ENCODE data around the gene KL.

Gene KL

GRCh38 chr13:33050161-33050560 is 33.9 kb downstream of the KL start:
- FAIRE-seq = no peak
- TF ChIP-seq PAX5 (IDR thresholded peaks at IDR 0.05; ENCODE audit: insufficient read depth, low read length, severe bottlenecking) (no peak), POLR2A (IDR thresholded peaks at IDR 0.05; ENCODE audit: low read depth, low read length) (no peak), TAF1 (IDR thresholded peaks at IDR 0.05; ENCODE audit: low read depth, low read length) (no peak), SPI1 (IDR thresholded peaks at IDR 0.05; ENCODE audit: low read depth, low read length) (no peak), POU2F2 (IDR thresholded peaks at IDR 0.05; ENCODE audit: low read depth, low read length) (no peak), POLR2AphosphoS5 (IDR thresholded peaks at IDR 0.05; ENCODE audit: low read depth, low read length) (no peak)
- no peak for DNase-seq (ENCODE audit: insufficient read length, low spot score)

GRCh38 chr13:33051632-33052031 is 35.4 kb downstream of the KL start:
- DNase-seq (ENCODE audit: insufficient read length, low spot score) = no peak
- FAIRE-seq = no peak
- TF ChIP-seq SPI1 (IDR thresholded peaks at IDR 0.05; ENCODE audit: low read depth, low read length) (no peak), TAF1 (IDR thresholded peaks at IDR 0.05; ENCODE audit: low read depth, low read length) (no peak)

- DNase-seq (ENCODE audit: insufficient read length, low spot score) (no peak), FAIRE-seq (no peak)
- TF ChIP-seq PAX5 (IDR thresholded peaks at IDR 0.05; ENCODE audit: insufficient read depth, low read length, severe bottlenecking) (no peak), POU2F2 (IDR thresholded peaks at IDR 0.05; ENCODE audit: low read depth, low read length) (no peak), POLR2AphosphoS5 (IDR thresholded peaks at IDR 0.05; ENCODE audit: low read depth, low read length) (no peak), POLR2A (IDR thresholded peaks at IDR 0.05; ENCODE audit: low read depth, low read length) (no peak), TAF1 (IDR thresholded peaks at IDR 0.05; ENCODE audit: low read depth, low read length) (no peak), SPI1 (IDR thresholded peaks at IDR 0.05; ENCODE audit: low read depth, low read length) (no peak)
Measured at GRCh38 chr13:33052506-33053280, 36.5 kb downstream of the KL start.

- TF ChIP-seq POLR2A (IDR thresholded peaks at IDR 0.05; ENCODE audit: low read depth, low read length) (no peak), POLR2AphosphoS5 (IDR thresholded peaks at IDR 0.05; ENCODE audit: low read depth, low read length) (no peak), TAF1 (IDR thresholded peaks at IDR 0.05; ENCODE audit: low read depth, low read length) (no peak), PAX5 (IDR thresholded peaks at IDR 0.05; ENCODE audit: insufficient read depth, low read length, severe bottlenecking) (no peak)
- DNase-seq (ENCODE audit: insufficient read length, low spot score) (no peak), FAIRE-seq (no peak)
Measured at GRCh38 chr13:33053397-33054066, 37.3 kb downstream of the KL start.

GRCh38 chr13:33057019-33057780 is 41.0 kb downstream of the KL start:
- no peak for TF ChIP-seq SPI1 (IDR thresholded peaks at IDR 0.05; ENCODE audit: low read depth, low read length)
- no peak for TF ChIP-seq TAF1 (IDR thresholded peaks at IDR 0.05; ENCODE audit: low read depth, low read length)
- TF ChIP-seq POU2F2 (IDR thresholded peaks at IDR 0.05; ENCODE audit: low read depth, low read length) = no peak
- no peak for TF ChIP-seq POLR2AphosphoS5 (IDR thresholded peaks at IDR 0.05; ENCODE audit: low read depth, low read length)
- no peak for TF ChIP-seq PAX5 (IDR thresholded peaks at IDR 0.05; ENCODE audit: insufficient read depth, low read length, severe bottlenecking)
- no peak for TF ChIP-seq POLR2A (IDR thresholded peaks at IDR 0.05; ENCODE audit: low read depth, low read length)
- FAIRE-seq (no peak), DNase-seq (ENCODE audit: insufficient read length, low spot score) (peak; percentile 26)

DNA sequence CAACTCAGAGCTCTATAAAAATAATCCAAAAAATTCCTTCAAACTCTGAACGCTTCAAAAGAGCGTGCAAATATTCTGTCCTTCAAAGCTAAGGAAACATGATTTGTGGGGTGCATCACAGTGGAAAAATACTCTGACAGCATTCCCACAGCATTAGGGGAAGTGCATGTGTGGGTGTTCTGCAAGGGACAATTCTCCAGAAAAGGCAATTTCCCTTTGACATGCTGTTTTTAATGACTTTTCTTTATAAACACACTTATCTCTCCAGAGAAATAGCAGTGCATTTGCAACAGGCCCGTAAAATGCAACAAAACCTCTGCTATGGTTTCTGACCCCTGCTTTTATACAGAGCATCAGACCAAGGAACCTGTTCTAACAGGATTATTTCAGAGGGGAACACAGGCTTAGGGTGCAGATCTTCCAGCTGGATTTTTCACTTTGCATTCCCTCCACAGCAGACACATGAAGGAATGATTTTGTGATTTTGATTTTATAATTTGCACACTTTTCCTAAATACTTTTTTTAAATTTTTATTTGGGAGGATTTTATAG is 42.6 kb downstream of the KL start:
- FAIRE-seq (no peak), DNase-seq (ENCODE audit: insufficient read length, low spot score) (no peak)
- TF ChIP-seq PAX5 (IDR thresholded peaks at IDR 0.05; ENCODE audit: insufficient read depth, low read length, severe bottlenecking) = no peak
- no peak for TF ChIP-seq POLR2A (IDR thresholded peaks at IDR 0.05; ENCODE audit: low read depth, low read length)
- TF ChIP-seq SPI1 (IDR thresholded peaks at IDR 0.05; ENCODE audit: low read depth, low read length) = no peak
- TF ChIP-seq POU2F2 (IDR thresholded peaks at IDR 0.05; ENCODE audit: low read depth, low read length) = no peak
- no peak for TF ChIP-seq POLR2AphosphoS5 (IDR thresholded peaks at IDR 0.05; ENCODE audit: low read depth, low read length)
- TF ChIP-seq TAF1 (IDR thresholded peaks at IDR 0.05; ENCODE audit: low read depth, low read length) = no peak

GRCh38 chr13:33060815-33061214 is 44.6 kb downstream of the KL start:
- DNase-seq (ENCODE audit: insufficient read length, low spot score) = no peak
- peak; percentile 50 for FAIRE-seq
- TF ChIP-seq POLR2AphosphoS5 (IDR thresholded peaks at IDR 0.05; ENCODE audit: low read depth, low read length) = no peak
- no peak for TF ChIP-seq POLR2A (IDR thresholded peaks at IDR 0.05; ENCODE audit: low read depth, low read length)
- TF ChIP-seq SPI1 (IDR thresholded peaks at IDR 0.05; ENCODE audit: low read depth, low read length) = no peak
- no peak for TF ChIP-seq PAX5 (IDR thresholded peaks at IDR 0.05; ENCODE audit: insufficient read depth, low read length, severe bottlenecking)
- TF ChIP-seq POU2F2 (IDR thresholded peaks at IDR 0.05; ENCODE audit: low read depth, low read length) = no peak
- no peak for TF ChIP-seq TAF1 (IDR thresholded peaks at IDR 0.05; ENCODE audit: low read depth, low read length)

DNA sequence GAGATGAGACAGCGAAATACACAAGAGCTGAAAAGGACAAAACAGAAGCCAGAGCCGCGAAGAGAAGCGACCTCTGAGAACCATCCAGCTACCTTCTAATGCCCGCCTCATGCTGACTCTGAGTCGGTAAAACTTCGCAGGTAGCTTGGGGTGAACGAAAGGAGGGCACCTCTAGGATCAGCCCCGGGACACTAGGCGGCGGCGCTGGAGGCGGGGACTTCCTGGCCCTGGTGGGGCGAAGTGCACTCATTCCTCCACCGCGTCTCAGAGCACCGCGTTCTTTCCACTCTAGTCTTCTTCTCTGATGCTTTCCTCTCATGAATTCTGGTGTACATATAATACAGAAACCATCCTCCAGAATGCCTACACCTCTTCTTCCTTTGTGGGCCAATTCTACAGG is 50.1 kb downstream of the KL start:
- no peak for DNase-seq (ENCODE audit: insufficient read length, low spot score)
- TF ChIP-seq POU2F2 (IDR thresholded peaks at IDR 0.05; ENCODE audit: low read depth, low read length) = no peak
- no peak for TF ChIP-seq SPI1 (IDR thresholded peaks at IDR 0.05; ENCODE audit: low read depth, low read length)
- no peak for TF ChIP-seq POLR2AphosphoS5 (IDR thresholded peaks at IDR 0.05; ENCODE audit: low read depth, low read length)
- TF ChIP-seq POLR2A (IDR thresholded peaks at IDR 0.05; ENCODE audit: low read depth, low read length) = no peak
- TF ChIP-seq TAF1 (IDR thresholded peaks at IDR 0.05; ENCODE audit: low read depth, low read length) = no peak
- no peak for FAIRE-seq

GRCh38 chr13:33069365-33069764 is 53.1 kb downstream of the KL start:
- peak; percentile 59 for FAIRE-seq
- TF ChIP-seq POLR2AphosphoS5 (IDR thresholded peaks at IDR 0.05; ENCODE audit: low read depth, low read length) (no peak), POU2F2 (IDR thresholded peaks at IDR 0.05; ENCODE audit: low read depth, low read length) (no peak), PAX5 (IDR thresholded peaks at IDR 0.05; ENCODE audit: insufficient read depth, low read length, severe bottlenecking) (no peak), SPI1 (IDR thresholded peaks at IDR 0.05; ENCODE audit: low read depth, low read length) (no peak), POLR2A (IDR thresholded peaks at IDR 0.05; ENCODE audit: low read depth, low read length) (no peak), TAF1 (IDR thresholded peaks at IDR 0.05; ENCODE audit: low read depth, low read length) (no peak)
- no peak for DNase-seq (ENCODE audit: insufficient read length, low spot score)
